ENCODE measurements around the gene R3HDM4.
"Not testable (repeated sequence)": the region's sequence is repeated elsewhere in the genome, so short reads cannot be mapped to it uniquely, and the experiment has no call there.

The R3HDM4 gene

DNA sequence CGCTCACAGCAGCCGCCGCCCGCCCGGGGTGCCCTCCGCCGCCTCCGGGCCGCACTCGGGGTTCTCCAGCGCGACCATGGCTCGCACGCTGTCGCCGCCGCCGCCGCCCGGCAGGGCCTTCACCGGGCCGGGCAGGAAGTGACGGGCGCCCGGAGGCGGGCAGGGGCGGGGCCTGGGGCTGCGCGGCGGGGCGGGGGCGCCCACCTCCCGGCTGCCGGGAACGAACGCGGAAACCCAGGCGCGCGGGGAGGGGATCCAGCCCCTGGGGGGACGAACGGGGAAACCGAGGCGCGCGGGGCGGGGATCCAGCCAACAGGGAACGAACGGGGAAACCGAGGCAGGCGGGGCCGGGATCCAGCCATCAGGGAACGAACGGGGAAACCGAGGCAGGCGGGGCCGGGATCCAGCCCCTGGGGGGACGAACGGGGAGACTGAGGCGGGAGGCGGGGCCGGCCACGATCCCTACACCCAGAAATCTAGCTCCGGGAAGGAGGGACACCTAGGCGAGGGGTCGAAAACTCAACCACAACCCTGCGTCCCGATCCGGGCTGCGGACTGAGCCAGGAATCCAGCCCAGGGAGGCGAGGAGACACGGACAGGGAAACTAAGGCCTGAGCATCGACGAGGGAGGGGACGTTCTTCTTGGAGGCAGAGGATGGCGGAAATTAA, at the start of gene R3HDM4:
Gene R3HDM4 (minus strand): TSS at position 140 of the 669 bp plus-strand sequence. CDS start 62 bp downstream, at position 78.
- peak; percentile 83 for DNase-seq (ENCODE audit: low spot score)

DNA sequence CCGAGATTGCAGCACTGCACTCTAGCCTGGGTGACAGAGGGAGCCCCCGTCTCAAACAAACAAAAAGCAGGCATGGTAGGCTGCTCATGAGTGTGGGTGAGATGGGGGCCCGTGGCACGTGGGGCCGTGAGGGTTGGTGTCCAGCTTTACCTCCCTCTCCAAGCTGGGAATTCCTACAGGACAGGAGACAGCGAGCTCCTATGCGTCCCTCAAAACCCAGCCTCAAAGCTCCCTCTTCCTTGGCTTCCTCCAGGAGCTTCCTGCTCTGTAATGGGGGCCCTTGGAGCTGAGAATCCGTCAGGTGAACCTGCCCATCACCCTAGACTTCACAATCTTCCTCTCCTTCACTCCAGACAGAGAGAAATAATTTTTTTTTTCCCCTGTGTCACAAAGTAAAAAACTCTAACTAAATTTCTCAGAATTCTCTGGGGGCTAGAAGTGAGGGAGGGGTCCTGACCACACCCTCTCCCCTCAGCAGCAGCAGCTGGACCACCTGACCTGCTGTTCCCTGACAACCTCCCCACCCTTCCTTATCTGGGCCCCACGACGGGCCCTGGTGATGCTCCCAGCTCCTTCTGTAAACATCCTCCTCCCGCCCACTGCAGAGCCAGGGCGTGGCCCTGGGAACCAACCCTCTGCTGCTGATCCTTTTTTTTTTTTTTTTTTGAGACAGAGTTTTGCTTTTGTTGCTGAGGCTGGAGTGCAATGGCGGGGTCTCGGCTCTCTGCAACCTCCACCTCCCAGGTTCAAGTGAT, 49.0 kb upstream of the R3HDM4 start:
- no peak for DNase-seq (ENCODE audit: low spot score)

DNA sequence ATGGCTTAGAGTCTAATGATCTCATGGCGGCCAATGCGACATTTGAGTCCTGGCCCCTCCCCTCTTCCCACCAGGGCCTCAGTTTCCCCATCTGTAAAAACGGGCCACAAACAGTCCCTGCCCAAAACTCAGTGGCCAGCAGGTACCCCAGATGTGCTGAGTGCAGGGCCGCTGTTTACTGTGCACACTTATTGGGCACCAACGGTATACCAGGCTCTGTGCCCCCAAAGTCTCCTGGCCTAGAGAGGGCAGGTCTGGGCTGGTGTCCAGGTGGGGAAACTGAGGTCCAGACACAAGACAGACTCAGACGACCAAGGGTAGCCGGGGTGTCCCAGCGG, 47.6 kb upstream of the R3HDM4 start:
- DNase-seq (ENCODE audit: low spot score), result no peak

DNA sequence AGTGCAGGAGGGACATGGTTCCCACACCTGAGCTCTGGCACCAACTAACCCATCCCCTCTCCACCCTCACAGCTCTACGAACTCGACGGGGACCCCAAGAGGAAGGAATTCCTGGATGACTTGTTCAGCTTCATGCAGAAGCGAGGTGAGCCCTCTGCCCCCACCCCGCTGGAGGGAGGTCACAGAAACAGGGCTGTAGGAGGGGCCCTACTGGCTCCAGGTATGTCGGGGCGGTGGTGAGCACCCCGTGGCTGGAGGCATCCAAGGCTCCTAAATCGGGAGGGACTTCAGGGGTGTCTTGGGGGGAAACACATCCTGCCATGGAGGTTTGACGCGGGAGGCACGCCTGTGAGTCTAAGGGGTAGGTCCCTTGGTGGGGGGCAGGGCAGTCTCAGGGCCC, 47.0 kb upstream of the R3HDM4 start:
- no peak for DNase-seq (ENCODE audit: low spot score)

DNA sequence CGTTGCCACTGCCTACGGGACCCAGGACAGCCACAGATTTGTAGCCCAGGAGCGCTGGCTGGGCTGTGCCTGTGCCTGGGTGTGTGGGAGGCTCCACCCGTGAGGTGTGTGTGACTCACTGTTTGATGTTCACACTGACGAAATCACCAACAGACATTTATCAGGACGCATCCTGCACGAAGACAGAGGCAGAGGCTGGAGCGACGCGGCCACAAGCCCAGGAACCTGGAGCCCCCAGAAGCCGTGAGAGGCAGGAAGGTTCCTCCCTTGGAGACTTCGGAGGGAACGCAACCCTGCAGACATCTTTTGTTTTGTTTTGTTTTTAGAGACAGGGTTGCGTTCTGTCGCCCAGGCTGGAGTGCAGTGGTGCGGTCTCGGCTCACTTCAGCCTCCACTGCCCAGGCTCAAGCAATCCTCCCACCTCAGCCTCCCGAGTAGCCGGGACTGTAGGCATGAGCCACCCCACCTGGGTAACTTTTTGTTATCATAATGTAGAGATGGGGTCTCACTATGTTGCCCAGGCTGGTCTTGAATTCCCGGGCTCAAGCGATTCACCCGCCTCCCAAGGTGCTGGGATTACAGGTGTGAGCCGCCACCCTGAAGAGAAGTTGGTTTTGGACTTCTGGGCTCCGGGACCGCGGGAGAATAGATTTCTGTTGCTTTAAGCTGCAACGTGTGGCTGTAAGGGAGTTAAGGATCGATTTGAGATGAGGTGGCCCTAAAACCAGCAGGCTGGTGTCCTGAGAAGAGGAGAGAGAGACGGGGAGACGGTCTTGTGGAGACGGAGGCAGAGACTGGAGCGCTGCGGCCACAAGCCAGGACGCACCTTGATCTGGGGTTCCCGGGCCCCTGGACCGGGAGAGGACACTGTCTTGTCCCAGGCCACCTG, 46.2 kb upstream of the R3HDM4 start:
- no peak for DNase-seq (ENCODE audit: low spot score)

DNA sequence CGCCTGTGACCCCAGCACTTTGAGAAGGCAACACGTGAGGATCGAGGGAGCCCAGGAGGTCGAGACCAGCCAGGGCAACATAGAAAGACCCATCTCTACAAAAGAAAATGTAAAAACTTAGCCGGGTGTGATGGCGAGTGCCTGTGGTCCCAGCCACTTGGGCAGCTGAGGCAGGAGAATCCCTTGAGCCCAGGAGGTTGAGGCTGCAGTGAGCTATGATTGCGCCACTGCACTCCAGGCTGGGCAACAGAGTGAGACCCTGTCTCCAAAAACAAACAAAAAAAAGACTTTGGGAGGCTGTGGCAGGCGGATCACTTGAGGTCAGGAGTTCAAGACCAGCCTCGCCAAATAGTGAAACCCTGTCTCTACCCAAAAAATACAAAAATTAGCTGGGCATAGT, 44.6 kb upstream of the R3HDM4 start:
- not testable (repeated sequence) for DNase-seq (ENCODE audit: low spot score)

DNA sequence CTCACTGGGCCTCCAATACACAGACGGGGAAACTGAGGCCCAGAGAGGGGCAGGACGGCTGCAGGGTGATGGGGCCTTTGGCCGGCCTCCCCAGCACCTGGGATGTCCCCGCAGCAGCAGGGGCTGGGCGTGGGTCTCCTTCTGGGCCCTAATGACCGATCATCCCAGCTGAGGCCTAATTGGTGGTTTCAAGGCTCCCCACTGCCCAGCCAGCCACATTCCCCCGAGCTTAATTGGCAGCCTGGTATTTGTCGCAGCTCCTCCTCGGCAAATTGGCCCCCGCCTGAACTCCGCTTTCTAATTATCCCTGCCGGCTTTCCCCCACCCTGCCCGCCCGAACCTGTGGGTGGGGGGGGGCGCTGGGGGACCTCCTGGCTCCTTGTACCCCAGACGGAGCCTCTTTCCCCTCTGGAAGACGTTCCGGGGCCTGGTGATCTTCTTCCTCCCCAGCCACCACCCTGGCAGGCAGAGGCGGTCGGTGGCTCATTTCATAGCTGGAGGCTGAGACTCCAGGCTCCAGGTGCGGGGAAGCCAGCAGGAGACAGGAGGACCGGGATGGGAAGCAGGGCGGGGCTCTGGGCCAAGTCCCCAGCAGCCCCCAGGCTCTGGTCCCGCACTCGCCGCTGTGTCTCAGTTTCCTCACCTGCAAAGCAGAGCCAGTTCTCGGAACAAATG, 43.9 kb upstream of the R3HDM4 start:
- no peak for DNase-seq (ENCODE audit: low spot score)

DNA sequence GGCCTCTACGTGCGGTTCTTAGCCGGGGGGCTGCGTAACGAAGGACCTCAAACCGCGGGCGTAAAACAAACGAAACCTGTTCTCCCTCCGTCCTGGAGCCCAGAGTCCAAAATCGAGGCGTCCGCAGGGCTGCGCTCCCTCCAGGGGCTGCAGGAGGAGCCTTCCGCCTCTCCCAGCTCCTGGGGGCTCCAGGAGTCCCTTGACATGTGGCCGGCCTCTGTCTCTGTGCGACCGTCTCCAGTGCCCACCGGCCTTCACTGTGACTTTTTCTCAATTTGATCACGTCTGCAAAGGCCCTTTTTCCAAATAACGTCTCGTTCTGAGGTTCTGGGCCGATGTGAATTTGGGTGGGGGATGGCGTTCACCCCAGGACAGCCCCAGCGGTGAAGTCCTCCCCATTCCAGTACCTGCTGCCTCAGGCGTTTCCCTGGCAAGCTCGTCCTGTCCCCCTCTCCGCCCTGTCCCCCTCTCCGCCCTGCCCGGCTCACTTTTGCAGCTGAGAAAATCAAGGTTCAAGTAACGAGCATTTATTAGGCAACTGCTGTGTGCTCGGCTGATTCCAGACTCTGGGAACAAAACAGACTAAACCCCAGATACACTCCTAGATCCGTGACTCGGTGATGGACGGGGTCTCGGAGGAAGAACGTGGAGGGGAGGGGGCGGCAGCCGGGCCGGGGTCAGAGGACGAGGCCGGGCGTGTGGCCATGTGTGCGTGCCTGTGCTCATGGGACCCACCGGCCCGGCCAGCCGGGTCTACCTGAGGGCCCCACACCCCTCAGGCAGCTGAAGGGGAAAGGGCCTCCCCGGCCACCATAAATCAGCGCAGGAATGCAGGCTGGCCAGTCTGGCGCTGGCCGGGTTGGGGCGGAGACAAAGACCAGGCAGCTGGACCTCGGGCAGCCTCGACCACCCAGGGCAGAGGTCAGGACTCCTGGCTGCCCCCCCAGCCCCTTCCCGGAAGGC, 43.1 kb upstream of the R3HDM4 start:
- no peak for DNase-seq (ENCODE audit: low spot score)

DNA sequence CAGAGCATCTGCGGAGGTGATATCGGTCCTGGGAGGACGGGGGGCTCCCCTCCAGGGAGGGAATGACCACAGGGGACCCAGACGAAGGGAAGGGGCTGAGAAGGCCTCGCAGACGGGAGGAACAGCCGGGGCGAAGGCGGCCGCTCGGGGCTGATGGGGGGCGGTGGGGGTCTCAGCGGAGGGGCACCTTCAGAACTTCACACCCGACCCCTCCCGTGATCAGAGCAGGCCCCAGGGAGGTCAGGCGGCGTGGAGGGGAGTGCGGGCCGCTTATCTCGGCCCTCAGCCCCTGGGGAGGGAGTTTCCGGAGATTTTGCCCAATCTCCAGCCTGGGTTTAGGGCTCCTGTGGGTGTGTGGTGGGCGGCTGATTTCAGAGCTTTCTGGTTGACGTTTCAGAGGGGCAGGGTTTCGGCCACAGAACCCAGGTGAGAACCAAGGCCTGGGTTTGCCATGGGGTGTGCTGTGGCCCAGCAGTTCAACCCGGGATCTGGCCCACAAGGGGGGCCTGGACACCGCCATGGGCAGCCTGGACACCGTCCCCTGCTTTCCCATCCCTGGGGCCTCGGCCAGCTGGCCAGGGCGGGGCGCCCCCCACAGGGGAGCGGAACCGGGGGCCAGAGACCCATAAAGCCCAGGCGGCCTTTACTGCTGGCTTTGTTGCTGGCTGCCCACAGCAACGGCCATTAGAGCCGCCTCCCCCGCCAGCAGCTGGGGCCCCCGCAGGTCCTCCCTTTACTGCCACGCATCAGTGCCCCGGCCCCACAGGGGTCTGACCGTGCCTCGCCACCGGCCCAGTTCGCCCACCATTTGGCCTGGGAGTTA, 41.9 kb upstream of the R3HDM4 start:
- DNase-seq (ENCODE audit: low spot score), result no peak

DNA sequence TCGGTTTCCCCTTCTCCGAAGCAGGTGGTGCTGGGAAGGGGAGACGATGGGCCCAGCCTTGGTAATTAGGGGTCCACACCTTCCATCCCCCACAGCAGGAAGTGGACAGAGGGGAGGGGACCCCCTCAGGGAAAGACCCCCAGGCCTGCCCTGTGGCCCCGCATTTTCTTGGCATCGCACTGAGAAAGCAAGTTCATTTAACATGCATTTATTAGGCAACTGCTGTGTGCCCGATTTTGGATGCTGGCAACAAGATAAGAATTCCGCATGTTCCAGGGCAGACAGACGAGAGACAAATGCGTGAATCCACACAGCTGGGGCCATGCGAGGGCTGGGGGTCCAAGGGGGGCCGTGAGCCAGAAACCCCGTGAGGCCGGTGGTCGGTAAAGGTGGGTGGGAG, 41.3 kb upstream of the R3HDM4 start:
- DNase-seq (ENCODE audit: low spot score), result no peak

DNA sequence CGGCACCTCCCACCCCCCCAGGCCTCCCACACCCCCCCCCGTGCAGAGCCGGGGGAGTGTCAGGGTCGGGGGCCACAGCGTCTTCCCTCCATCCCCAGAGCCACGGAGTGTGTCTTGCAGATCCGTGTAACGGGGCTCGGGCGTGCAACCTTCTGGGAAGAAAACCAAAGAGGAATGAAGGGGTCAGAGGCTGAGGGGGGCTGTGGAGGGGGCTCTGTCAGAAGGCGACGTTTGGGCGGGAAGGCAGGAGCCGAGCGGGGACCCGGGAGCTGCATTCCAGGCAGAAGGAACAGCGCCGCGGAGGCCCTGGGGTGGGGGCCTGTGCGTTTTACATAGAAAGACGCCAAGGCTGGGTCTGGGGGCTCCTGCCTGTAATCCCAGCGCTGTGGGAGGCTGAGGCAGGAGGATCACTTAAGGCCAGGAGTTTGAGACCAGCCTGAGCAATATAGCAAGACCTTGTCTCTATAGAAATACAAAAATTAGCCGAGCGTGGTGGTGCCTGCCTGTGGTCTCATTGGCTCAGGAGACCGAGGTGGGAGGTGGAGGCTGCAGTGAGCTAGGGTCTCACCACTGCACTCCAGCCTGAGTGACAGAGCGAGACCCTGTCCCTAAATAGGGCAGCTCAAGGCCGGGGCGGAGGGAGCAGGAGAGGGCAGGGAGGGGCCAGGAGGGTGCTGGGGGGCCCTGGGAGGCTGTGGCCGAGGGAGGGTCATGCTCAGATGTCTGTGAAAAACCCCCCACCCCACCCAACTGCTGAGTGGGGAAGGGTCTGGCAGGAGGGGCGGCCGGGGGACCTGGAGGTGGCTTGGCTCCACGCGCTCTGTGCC, 40.6 kb upstream of the R3HDM4 start:
- no peak for DNase-seq (ENCODE audit: low spot score)

DNA sequence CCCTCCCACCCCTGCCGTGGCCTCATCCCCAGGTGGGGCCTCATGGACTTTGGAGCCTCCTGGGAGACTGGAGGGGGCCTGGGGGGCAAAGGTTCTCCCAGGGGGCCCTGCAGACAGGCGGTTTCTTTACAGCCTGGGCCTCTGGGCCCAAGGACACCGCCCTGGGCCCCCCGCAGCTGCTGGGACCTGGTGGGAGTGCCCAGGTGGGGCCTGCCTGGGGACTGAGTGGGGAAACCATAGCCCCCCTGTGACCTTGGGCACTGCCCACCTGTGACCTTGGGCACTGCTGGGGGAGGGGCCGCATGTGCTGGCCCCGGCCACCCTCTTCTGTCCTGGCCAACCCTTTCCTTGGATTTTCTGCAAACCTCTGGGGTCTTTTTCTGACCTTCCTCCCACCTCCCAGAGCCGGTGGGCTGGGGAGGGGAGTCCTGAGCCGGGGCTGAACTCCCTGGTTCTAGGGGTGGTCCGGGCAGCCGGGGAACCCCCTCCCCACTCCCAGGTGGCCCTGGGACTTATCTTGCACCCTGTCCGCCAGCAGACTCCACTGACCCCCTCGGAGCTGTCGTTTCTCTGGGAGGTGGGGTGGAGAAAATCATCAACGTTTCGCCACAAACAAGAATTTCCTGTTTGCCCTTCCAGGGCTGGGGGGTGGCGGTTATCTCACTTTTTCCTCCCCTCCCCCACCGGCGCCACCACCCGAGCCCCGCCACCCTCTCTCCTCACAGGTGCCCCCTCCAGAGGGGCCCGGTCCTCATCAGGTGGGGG, 39.8 kb upstream of the R3HDM4 start:
- no peak for DNase-seq (ENCODE audit: low spot score)

DNA sequence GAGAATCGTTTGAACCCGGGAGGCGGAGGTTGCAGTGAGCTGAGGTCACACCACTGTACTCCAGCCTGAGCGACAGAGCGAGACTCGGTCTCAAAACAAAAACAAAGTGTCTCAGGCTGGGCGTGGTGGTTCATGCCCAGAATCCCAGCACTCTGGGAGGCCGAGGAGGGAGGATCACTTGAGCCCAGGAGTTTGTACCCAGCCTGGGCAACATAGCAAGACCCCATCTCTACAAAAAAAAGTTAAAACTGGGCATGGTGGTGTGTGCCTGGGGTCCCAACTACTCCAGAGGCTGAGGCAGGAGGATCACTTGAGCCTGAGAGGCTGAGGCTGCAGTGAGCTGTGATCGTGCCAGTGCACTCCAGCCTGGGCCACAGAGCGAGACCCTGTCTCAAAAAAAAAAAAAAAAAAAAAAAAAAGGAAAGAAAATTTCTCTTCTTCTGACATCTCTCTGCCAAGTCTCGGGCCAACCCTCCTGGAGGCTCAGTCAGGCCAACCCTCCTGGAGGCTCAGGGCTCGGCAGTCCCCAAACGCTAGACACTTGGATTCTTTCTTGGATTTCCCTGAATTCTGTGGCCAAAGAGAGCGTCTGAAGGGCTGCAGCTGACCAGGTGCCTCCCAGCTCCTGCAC, 39.1 kb upstream of the R3HDM4 start:
- no peak for DNase-seq (ENCODE audit: low spot score)

DNA sequence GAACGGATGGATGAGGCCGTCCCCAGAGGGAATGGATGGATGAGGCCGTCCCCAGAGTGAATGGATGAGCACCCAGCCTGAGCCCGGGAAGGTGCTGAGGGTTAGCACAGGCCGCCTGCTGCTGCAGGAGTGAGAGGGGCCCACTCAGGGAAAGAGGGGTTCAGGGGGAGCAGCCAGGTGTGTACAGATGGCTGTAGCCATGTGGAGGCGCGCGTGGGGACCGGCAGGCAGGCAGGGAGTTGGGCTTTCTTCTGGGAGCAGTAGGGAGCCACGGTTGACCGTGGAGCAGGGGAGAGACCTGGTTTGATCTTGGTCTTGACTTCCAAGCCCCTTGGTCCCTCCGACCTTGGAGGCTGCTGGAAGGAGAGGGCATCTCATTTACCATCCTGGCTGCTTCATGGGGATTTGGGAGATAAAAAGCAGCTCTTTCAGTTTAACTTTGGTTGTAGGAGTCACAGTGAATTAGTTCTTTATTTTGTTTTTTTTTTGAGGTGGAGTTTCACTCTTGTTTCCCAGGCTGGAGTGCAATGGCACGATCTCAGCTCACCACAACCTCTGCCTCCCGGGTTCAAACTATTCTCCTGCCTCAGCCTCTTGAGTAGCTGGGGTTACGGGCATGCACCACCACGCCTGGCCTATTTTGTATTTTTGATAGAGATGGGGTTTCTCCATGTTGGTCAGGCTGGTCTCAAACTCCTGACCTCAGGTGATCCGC, 37.5 kb upstream of the R3HDM4 start:
- DNase-seq (ENCODE audit: low spot score), result no peak

DNA sequence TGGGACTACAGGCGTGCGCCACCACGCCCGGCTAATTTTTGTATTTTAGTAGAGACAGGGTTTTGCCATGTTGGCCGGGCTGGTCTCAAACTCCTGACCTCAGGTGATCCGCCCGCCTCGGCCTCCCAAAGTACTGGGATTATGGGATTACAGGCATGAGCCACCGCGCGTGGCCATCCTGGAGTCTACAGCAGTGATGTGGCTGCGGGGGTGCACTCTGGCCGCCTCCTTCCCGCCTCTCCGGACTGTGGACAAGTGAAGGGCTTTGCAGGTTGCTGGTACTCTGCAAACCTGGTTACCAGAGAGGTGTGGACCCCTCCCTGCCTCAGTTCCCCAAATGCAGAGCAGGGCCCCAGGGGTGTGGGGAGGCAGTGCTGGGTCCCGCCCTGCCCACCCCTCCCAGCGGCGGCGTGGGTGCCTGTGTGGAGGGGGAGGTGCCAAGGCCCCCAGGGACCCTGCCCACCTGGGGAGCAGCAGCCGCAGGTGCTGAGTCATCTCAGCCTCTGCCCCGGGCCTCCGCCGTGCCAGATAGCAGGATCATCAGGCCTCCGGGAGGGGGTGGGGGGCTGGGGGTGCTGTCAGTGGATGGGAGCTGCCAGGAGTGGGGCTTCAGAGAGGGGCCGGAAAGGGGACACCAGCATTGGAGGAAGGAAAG, 36.0 kb upstream of the R3HDM4 start:
- DNase-seq (ENCODE audit: low spot score), result no peak

DNA sequence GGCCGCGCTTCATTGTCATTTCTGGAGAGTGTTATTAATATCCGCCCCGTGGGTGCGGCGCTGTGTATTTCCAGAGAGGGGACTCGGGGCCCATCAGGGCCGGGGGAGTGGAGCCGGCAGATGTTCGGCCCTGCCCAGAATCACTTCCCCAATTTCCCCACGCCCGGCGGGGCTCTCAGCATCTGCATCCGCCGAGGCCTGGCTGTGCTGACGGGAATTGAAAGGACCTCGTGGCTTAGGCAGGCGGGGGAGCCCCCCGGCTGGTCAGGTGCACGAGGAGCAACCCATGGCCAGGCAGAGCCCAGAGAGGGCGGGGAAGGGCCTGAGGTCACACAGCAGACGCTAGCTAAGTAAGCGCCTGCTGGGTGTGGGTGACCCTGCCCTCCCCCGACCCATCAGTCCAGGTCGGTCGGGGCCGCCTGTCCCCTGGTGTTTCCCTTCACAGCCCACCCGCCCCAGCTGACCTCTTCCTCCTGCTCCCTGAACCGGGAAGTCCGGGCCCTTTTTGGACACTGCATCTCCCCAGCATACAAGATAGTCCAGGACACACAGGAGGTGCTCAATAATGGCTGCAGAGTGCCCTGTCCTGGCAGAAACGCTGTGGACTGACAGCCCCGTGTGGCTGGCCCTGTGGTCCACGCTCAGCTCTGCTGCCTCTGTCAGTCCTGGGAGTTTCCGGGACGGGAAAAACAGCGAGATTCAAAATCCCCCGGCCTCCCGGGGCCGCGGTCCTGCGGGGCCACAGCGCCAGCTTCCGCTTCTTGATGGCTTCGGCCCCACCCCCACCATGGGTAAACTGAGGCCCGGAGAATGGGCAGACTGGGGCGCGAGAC, 34.9 kb upstream of the R3HDM4 start:
- DNase-seq (ENCODE audit: low spot score), result no peak
